ENCODE data around the gene ATG10.

DNA sequence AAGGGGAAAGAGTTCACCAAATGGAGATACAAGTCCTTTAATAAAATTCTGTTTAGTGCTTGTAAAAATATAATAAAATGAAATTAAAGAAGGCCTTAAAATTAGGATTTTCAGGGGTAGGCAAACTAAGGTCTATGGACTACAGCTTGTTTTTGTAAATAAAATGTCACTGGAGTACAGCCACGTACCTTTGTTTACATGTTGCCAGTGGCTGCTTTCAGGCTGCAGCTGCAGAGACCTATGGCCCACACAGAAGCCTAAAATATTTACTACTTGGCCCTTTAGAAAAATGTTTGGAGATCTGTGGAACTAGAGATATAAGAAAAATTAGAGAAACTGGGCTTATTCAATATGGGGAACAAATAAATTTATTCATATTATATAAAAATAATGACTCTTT lies 183.5 kb downstream of the ATG10 start:
- no peak for TF ChIP-seq SIN3A (IDR thresholded peaks at IDR 0.05; ENCODE audit: borderline replicate concordance, low read depth, low read length)
- TF ChIP-seq, protein P1, sequence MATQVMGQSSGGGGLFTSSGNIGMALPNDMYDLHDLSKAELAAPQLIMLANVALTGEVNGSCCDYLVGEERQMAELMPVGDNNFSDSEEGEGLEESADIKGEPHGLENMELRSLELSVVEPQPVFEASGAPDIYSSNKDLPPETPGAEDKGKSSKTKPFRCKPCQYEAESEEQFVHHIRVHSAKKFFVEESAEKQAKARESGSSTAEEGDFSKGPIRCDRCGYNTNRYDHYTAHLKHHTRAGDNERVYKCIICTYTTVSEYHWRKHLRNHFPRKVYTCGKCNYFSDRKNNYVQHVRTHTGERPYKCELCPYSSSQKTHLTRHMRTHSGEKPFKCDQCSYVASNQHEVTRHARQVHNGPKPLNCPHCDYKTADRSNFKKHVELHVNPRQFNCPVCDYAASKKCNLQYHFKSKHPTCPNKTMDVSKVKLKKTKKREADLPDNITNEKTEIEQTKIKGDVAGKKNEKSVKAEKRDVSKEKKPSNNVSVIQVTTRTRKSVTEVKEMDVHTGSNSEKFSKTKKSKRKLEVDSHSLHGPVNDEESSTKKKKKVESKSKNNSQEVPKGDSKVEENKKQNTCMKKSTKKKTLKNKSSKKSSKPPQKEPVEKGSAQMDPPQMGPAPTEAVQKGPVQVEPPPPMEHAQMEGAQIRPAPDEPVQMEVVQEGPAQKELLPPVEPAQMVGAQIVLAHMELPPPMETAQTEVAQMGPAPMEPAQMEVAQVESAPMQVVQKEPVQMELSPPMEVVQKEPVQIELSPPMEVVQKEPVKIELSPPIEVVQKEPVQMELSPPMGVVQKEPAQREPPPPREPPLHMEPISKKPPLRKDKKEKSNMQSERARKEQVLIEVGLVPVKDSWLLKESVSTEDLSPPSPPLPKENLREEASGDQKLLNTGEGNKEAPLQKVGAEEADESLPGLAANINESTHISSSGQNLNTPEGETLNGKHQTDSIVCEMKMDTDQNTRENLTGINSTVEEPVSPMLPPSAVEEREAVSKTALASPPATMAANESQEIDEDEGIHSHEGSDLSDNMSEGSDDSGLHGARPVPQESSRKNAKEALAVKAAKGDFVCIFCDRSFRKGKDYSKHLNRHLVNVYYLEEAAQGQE (IDR thresholded peaks at IDR 0.05; ENCODE audit: low read depth, low read length): no peak
- TF ChIP-seq, protein P2, sequence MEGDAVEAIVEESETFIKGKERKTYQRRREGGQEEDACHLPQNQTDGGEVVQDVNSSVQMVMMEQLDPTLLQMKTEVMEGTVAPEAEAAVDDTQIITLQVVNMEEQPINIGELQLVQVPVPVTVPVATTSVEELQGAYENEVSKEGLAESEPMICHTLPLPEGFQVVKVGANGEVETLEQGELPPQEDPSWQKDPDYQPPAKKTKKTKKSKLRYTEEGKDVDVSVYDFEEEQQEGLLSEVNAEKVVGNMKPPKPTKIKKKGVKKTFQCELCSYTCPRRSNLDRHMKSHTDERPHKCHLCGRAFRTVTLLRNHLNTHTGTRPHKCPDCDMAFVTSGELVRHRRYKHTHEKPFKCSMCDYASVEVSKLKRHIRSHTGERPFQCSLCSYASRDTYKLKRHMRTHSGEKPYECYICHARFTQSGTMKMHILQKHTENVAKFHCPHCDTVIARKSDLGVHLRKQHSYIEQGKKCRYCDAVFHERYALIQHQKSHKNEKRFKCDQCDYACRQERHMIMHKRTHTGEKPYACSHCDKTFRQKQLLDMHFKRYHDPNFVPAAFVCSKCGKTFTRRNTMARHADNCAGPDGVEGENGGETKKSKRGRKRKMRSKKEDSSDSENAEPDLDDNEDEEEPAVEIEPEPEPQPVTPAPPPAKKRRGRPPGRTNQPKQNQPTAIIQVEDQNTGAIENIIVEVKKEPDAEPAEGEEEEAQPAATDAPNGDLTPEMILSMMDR (IDR thresholded peaks at IDR 0.05): no peak
- TF ChIP-seq RAD21 (IDR thresholded peaks at IDR 0.05; ENCODE audit: low read length): no peak
- TF ChIP-seq RCOR1 (IDR thresholded peaks at IDR 0.05; ENCODE audit: low read length): no peak
- no peak for TF ChIP-seq YY1 (IDR thresholded peaks at IDR 0.05; ENCODE audit: low read depth)
- TF ChIP-seq, protein P3, sequence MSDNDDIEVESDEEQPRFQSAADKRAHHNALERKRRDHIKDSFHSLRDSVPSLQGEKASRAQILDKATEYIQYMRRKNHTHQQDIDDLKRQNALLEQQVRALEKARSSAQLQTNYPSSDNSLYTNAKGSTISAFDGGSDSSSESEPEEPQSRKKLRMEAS (IDR thresholded peaks at IDR 0.05; ENCODE audit: low read depth): no peak
- TF ChIP-seq RFX5 (IDR thresholded peaks at IDR 0.05; ENCODE audit: low read length): no peak
- TF ChIP-seq SMC3 (IDR thresholded peaks at IDR 0.05; ENCODE audit: low read depth, low read length): no peak
- TF ChIP-seq, protein P4, sequence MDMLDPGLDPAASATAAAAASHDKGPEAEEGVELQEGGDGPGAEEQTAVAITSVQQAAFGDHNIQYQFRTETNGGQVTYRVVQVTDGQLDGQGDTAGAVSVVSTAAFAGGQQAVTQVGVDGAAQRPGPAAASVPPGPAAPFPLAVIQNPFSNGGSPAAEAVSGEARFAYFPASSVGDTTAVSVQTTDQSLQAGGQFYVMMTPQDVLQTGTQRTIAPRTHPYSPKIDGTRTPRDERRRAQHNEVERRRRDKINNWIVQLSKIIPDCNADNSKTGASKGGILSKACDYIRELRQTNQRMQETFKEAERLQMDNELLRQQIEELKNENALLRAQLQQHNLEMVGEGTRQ (IDR thresholded peaks at IDR 0.05; ENCODE audit: borderline replicate concordance, low read depth, low read length): no peak
- no peak for TF ChIP-seq MXI1 (IDR thresholded peaks at IDR 0.05; ENCODE audit: low read depth, low read length)
